ENCODE data around the gene SUPT6H.

GRCh38 chr17:28685366-28685765 is 23.4 kb downstream of the SUPT6H start:
- TF ChIP-seq CTCF (IDR thresholded peaks at IDR 0.05) (no peak), POLR2A (IDR thresholded peaks at IDR 0.05) (no peak)
